ENCODE measurements around the gene MYH14. TPM values are rescaled to one million over a fixed set of nuclear protein-coding genes. Genes with fewer than 3 reads are reported as not detected.

Gene MYH14
- total RNA-seq, 4 donors from 2014 or later, result 110 to 329 (median 202) TPM

DNA sequence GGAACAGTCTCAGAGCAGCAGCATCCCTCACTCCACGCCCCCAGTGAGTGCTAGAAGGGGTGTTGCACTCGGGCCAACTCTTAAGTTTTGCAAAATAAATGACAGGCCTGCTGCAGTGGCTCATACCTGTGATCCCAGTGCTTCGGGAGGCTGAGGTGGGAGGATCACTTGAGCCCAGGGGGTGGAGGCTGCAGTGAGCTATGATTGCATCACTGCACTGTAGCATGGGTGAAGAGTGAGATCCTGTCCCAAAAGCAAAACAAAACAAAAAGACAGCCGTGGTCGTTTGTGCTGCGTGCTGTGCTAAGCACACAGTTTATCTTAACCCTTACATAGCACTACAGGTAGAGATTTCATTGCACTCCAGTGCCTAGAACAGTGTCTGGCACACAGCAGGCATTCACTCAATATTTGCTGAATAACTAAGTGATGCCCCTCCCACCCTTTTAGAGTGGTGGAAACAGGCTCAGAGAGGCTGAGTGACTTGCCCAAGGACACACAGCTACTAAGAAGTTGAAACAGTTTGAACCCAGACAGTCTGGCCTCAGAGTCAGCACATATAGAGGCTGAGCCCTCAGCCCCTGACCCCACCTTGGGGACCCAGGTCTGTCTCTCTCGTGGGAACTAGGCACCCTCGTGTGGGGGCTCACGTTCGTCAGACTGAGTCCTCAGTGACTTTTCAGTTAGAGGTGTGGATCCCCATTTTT, 107.5 kb downstream of the MYH14 start:
- intact Hi-C loops (cut with DNase I; ENCODE audit: low total_unique reads), result no loop called here
- 36 to 48% methylated on average over 10 of the region's 10 CpGs for WGBS, 2 donors
- TF ChIP-seq POLR2A (IDR thresholded peaks at IDR 0.05), result no peak
- TF ChIP-seq, protein P1, sequence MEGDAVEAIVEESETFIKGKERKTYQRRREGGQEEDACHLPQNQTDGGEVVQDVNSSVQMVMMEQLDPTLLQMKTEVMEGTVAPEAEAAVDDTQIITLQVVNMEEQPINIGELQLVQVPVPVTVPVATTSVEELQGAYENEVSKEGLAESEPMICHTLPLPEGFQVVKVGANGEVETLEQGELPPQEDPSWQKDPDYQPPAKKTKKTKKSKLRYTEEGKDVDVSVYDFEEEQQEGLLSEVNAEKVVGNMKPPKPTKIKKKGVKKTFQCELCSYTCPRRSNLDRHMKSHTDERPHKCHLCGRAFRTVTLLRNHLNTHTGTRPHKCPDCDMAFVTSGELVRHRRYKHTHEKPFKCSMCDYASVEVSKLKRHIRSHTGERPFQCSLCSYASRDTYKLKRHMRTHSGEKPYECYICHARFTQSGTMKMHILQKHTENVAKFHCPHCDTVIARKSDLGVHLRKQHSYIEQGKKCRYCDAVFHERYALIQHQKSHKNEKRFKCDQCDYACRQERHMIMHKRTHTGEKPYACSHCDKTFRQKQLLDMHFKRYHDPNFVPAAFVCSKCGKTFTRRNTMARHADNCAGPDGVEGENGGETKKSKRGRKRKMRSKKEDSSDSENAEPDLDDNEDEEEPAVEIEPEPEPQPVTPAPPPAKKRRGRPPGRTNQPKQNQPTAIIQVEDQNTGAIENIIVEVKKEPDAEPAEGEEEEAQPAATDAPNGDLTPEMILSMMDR (IDR thresholded peaks at IDR 0.05), result no peak
- no peak overlapping the region for H3K4me3 ChIP-seq (ENCODE audit: low read depth, poor library complexity, severe bottlenecking)
- DNase-seq (ENCODE audit: low spot score in 2 of 2), result no peak

DNA sequence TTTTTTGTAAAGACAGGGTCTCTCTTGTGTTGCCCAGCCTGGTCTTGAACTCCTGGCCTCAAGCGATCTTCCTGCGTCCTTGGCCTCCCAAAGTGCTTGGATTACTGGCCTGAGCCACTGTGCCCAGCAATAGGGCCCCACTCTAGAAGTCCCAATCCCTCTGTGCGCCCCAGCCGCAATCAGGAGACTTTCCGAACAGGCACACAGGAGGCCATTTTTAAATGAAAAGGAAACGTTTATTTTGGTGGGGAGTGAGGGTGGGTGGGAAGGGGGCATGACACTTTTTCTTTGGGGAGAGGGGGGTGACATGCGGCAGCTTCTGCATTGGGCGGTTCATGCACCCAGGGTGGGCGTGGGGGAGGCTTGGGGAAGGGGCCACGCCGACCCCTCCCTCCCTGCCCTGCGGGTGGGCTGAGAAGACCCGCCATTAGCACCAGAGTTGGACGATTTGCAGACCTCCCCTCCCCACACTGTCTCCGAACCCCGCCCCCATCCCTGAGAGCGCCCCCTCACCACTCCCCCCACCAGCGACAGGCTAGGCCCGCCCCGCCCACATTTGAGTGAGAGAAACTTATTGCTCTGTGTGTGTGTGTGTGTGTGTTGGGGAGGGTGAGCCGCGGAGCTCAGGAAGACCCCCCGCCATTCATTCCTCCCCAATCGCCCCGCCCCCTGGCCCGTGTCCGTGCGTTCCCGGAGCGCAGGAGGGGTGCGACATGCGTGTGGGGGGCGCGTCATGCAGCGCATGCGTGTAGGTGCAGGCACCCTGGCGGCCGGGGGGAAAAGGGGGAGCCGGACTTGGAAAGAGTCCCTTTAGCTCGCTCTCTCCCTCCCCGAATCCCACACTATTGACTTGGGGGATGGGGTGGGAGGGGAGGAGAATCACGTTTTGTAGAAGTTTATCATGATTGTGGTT, 108.6 kb downstream of the MYH14 start:
- H3K4me3 ChIP-seq (ENCODE audit: low read depth, poor library complexity, severe bottlenecking), result no peak overlapping the region
- TF ChIP-seq, protein P1 (IDR thresholded peaks at IDR 0.05), result no peak
- no peak for TF ChIP-seq POLR2A (IDR thresholded peaks at IDR 0.05)
- DNase-seq (ENCODE audit: low spot score in 2 of 2), result no peak
- intact Hi-C loops (cut with DNase I; ENCODE audit: low total_unique reads), result no loop called here
- 4% methylated on average over 36 to 39 of the region's 42 CpGs for WGBS, 2 donors

DNA sequence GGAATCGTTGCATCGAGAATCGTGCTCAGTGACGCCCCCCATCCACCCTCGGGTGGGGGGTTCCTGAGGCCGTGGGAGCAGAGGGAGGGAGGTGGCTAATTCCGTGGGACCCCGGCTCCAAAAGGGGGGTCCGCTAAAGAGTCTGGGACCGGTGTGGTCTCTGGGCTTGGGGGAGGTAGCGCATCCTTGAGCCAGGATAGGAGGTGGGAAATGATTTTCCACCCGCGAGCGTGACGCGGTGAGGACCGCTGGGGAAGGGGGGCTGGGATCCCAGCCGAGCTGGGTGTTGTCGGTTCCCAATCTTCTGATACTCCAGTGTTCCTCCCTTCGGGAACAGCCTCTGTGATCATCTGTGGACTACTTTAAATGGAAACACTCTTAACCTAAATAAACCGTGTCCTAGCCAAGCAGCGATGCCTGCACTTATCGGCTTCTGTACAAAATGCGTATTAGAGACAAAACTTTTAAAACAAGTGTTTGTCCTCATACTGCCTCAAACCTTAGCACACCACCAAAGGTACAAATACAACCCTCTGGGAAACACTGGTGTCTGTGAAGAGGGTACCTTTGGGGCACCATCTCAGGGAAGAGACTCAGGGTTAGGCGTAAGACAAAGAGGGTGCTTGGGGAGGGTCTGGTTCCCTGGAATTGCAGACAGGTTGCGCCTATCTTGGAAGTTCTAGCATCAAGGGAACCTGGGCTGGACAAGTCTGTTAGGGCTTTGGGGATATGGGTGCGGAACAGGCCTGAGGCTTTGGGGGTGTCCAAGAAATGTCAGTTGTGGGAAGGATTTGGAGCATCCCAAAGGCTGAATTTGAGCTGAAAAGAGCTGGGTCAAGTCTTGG, 109.8 kb downstream of the MYH14 start:
- intact Hi-C loops (cut with DNase I; ENCODE audit: low total_unique reads), result no loop called here
- DNase-seq (ENCODE audit: low spot score in 2 of 2), result no peak
- no peak overlapping the region for H3K4me3 ChIP-seq (ENCODE audit: low read depth, poor library complexity, severe bottlenecking)
- WGBS, 2 donors, result 8 to 9% methylated on average over 25 to 27 of the region's 27 CpGs
- TF ChIP-seq, protein P1 (IDR thresholded peaks at IDR 0.05), result no peak
- TF ChIP-seq POLR2A (IDR thresholded peaks at IDR 0.05), result no peak

DNA sequence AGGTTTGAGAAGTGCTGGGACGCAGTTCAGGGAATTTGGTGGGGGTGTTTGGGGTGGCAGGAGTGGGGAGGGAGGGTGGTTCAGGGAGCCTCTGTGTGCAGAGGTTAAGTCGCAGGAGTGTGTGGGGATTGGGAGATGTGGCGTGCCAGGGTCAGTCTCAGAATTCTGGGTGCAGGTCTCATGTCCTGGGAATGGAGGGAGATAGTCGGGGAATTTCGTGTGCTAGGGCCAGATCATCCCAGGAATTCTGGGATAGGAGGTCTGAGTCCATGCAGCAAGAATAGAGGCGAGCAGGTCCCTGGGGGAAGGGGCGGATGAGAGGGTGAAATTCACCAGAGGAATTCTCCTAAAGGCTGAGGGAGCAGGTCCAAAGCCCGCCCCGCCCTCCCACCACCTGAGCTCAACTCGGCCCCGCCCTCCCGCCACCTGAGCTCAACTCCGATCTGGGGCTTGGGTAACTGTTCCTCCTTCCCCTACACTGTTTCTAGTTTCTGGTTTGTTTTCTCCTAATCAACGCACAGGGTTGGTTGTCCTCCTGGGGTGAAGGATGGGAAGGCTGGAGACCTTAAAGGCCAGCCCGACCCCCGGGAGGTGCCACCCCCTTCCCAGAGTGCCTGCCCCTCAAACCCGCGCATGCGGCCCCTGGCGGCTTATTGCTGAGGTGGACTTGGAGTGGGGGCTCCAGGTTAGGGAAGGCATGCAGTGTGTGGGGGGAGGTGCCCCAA, 110.6 kb downstream of the MYH14 start:
- DNase-seq (ENCODE audit: low spot score in 2 of 2), result no peak
- intact Hi-C loops (cut with DNase I; ENCODE audit: low total_unique reads), result no loop called here
- no peak overlapping the region for H3K4me3 ChIP-seq (ENCODE audit: low read depth, poor library complexity, severe bottlenecking)
- no peak for TF ChIP-seq POLR2A (IDR thresholded peaks at IDR 0.05)
- TF ChIP-seq, protein P1 (IDR thresholded peaks at IDR 0.05), result no peak
- 2 to 3% methylated on average over 20 of the region's 20 CpGs for WGBS, 2 donors
